ENCODE measurements around the gene TLE3.

DNA sequence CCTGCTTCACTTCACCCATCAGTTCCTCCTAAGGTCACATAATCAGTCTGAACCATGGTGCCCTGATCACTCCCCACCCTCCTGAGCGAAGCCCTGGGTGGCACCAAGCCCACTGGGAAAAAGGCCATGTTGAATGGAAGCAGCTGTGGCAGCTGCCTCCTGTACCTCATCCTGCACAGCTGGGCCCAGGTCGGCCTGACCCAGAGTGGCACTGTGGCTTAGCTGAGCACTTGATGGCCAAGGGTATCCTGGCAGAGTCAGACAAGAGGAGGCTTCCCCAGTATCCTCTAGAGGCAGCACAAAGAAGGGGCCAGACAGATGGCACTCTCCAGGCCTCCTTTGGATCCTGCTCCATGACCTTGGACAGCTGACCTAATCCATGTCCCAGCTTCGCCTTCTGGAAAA is 68.4 kb downstream of the TLE3 start:
- TF ChIP-seq, protein P1, sequence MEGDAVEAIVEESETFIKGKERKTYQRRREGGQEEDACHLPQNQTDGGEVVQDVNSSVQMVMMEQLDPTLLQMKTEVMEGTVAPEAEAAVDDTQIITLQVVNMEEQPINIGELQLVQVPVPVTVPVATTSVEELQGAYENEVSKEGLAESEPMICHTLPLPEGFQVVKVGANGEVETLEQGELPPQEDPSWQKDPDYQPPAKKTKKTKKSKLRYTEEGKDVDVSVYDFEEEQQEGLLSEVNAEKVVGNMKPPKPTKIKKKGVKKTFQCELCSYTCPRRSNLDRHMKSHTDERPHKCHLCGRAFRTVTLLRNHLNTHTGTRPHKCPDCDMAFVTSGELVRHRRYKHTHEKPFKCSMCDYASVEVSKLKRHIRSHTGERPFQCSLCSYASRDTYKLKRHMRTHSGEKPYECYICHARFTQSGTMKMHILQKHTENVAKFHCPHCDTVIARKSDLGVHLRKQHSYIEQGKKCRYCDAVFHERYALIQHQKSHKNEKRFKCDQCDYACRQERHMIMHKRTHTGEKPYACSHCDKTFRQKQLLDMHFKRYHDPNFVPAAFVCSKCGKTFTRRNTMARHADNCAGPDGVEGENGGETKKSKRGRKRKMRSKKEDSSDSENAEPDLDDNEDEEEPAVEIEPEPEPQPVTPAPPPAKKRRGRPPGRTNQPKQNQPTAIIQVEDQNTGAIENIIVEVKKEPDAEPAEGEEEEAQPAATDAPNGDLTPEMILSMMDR (IDR thresholded peaks at IDR 0.05): no peak
- TF ChIP-seq EP300 (IDR thresholded peaks at IDR 0.05): no peak
